Esophagus squamous epithelium (tissue), 5 donors: ENCODE results near the gene ATP9B. TPM values are rescaled to one million over a fixed set of nuclear protein-coding genes. Genes with fewer than 3 reads are reported as not detected.

Source experiments
- DNase-seq: peaks from one replicate; lab custom pipeline; 2025; lab: John Stamatoyannopoulos, UW
- H3K27ac ChIP-seq, 4 donors: fragments of 200-600 bp; sonication (generic); one replicate each; pipeline ENCODE4 v1.5.1; 2016 to 2019; ENCODE audit warnings: mild to moderate bottlenecking in 1 of 4
- H3K27me3 ChIP-seq, 4 donors: fragments of 200-600 bp; sonication (generic); 1 replicate in 3 of 4; 2 replicates in 1 of 4; pipeline versions ENCODE4 v1.5.1 to v1.6.0; 2017 to 2021; ENCODE audit warnings: antibody characterized with exemption in 1 of 4
- H3K36me3 ChIP-seq, 3 donors: fragments of 200-600 bp; sonication (generic); one replicate each; pipeline ENCODE4 v1.5.1; 2016 to 2019
- H3K4me1 ChIP-seq, 3 donors: fragments of 200-600 bp; sonication (generic); one replicate each; pipeline ENCODE4 v1.5.1; 2017 to 2019
- H3K4me3 ChIP-seq, 4 donors: fragments of 200-600 bp; sonication (generic); 1 replicate in 3 of 4; 2 replicates in 1 of 4; pipeline ENCODE4 v1.5.1; 2016 to 2019; ENCODE audit warnings: mild to moderate bottlenecking in 2 of 4, moderate library complexity in 1 of 4
- H3K9me3 ChIP-seq, 3 donors: fragments of 200-600 bp; sonication (generic); one replicate each; pipeline ENCODE4 v1.5.1; 2016 to 2019
- CTCF ChIP-seq, 6 experiments: fragments of 450-650 bp in 4 of 6; fragments of 200-600 bp in 2 of 6; sonication (generic) in 2 of 6; IDR thresholded peaks; one replicate each; pipeline ENCODE4 v1.5.1; 2016 to 2019; ENCODE audit warnings: antibody characterized with exemption in 6 of 6, mild to moderate bottlenecking in 4 of 6, moderate library complexity in 4 of 6
- POLR2A ChIP-seq, 4 donors: fragments of 450-650 bp; IDR thresholded peaks; one replicate each; pipeline ENCODE4 v1.6.1; 2017; ENCODE audit warnings: antibody characterized with exemption in 4 of 4, mild to moderate bottlenecking in 4 of 4, moderate library complexity in 3 of 4
- WGBS, 2 donors: methylation state at CpG; one replicate each; pipeline ENCODE4 v1.1.5; 2018; 5-methylcytosine and 5-hydroxymethylcytosine counted together
- intact Hi-C: fragments of 100-400 bp; cut with DNase I; formaldehyde crosslinking; loops from one replicate; pipeline ENCODE4 v1.15.0; 2022
- total RNA-seq, 4 donors: library from RNA; depleted of rRNA; stranded (reverse); fragments of >200 nt; gene quantifications; one replicate each; pipeline ENCODE4 v1.1.0, GENCODE V29; 2016
- donor health status: DM: yes; HTN: yes; CAD: no.

The ATP9B gene
- total RNA-seq, 4 donors from 2014 or later: 12.9 to 46.7 (median 22.0) TPM

GRCh38 chr18:79136742-79137141, 67.5 kb downstream of the ATP9B start:
- Histone ChIP-seq H3K36me3 (peaks cover 0 to 12% (median 0%) of the 10 kb centered on the region in 3 donors), H3K27me3 (no peaks in the 10 kb centered on the region), H3K4me3 (no peak overlapping the region), H3K27ac (no peak overlapping the region), H3K9me3 (no peaks in the 10 kb centered on the region), H3K4me1 (no peaks in the 10 kb centered on the region)
- intact Hi-C loops: no loop called here
- TF ChIP-seq CTCF (IDR thresholded peaks at IDR 0.05) (no peak), POLR2A (IDR thresholded peaks at IDR 0.05) (no peak)
- 89 to 90% methylated on average over 6 of the region's 6 CpGs for WGBS, 2 donors
- no peak for DNase-seq

- no peak for DNase-seq
- WGBS, 2 donors: 79 to 82% methylated on average over 4 of the region's 4 CpGs
- peaks cover 0 to 8% (median 0%) of the 10 kb centered on the region in 3 donors for H3K36me3 ChIP-seq
- TF ChIP-seq CTCF (IDR thresholded peaks at IDR 0.05) (no peak), POLR2A (IDR thresholded peaks at IDR 0.05) (no peak)
- no peak overlapping the region for H3K27ac ChIP-seq
- no peaks in the 10 kb centered on the region for H3K27me3 ChIP-seq
- H3K4me3 ChIP-seq: no peak overlapping the region
- intact Hi-C loops: no loop called here
- H3K9me3 ChIP-seq: no peaks in the 10 kb centered on the region
- H3K4me1 ChIP-seq: no peaks in the 10 kb centered on the region
Measured at GRCh38 chr18:79139206-79139605, 70.0 kb downstream of the ATP9B start.

- no peak for DNase-seq
- Histone ChIP-seq H3K9me3 (no peaks in the 10 kb centered on the region), H3K4me3 (no peak overlapping the region), H3K27me3 (no peaks in the 10 kb centered on the region), H3K4me1 (no peaks in the 10 kb centered on the region), H3K27ac (no peak overlapping the region), H3K36me3 (peaks cover 0 to 31% (median 0%) of the 10 kb centered on the region in 3 donors)
- intact Hi-C loops: no loop called here
- WGBS, 2 donors: 90 to 95% methylated on average over 4 of the region's 4 CpGs
- TF ChIP-seq CTCF (IDR thresholded peaks at IDR 0.05): no peak
- no peak for TF ChIP-seq POLR2A (IDR thresholded peaks at IDR 0.05)
Measured at GRCh38 chr18:79147014-79147413, 77.8 kb downstream of the ATP9B start.

GRCh38 chr18:79151191-79151590, 82.0 kb downstream of the ATP9B start:
- DNase-seq: no peak
- WGBS, 2 donors: 79 to 86% methylated on average over 2 of the region's 2 CpGs
- intact Hi-C loops: no loop called here

GRCh38 chr18:79156327-79156726, 87.1 kb downstream of the ATP9B start:
- no peak overlapping the region for H3K27ac ChIP-seq
- TF ChIP-seq CTCF (IDR thresholded peaks at IDR 0.05) (no peak), POLR2A (IDR thresholded peaks at IDR 0.05) (no peak)
- H3K9me3 ChIP-seq: no peaks in the 10 kb centered on the region
- 89 to 90% methylated on average over 4 of the region's 4 CpGs for WGBS, 2 donors
- no peak overlapping the region for H3K4me3 ChIP-seq
- peaks cover 0 to 66% (median 0%) of the 10 kb centered on the region in 3 donors for H3K36me3 ChIP-seq
- DNase-seq: no peak
- no peaks in the 10 kb centered on the region for H3K27me3 ChIP-seq
- H3K4me1 ChIP-seq: no peaks in the 10 kb centered on the region
- intact Hi-C loops: no loop called here

More at GRCh38 chr18:79151191-79151590, 82.0 kb downstream of the ATP9B start:
- H3K27me3 ChIP-seq: no peaks in the 10 kb centered on the region
- H3K27ac ChIP-seq: no peak overlapping the region
- H3K4me3 ChIP-seq: no peak overlapping the region
- no peaks in the 10 kb centered on the region for H3K4me1 ChIP-seq
- peaks cover 0 to 46% (median 0%) of the 10 kb centered on the region in 3 donors for H3K36me3 ChIP-seq
- no peaks in the 10 kb centered on the region for H3K9me3 ChIP-seq
- TF ChIP-seq POLR2A (IDR thresholded peaks at IDR 0.05): no peak
- TF ChIP-seq CTCF (IDR thresholded peaks at IDR 0.05): no peak
